ENCODE data around the gene FBXW9.
A peak's percentile ranks its signal among the peaks of the same experiment; 100 is the strongest.
"Not testable (repeated sequence)": the region's sequence is repeated elsewhere in the genome, so short reads cannot be mapped to it uniquely, and the experiment has no call there.

The FBXW9 gene

GRCh38 chr19:12696366-12697335 lies at the start of gene FBXW9:
Gene FBXW9, minus strand, starts transcription at chr19:12696631. Its CDS starts 50 bp downstream, at chr19:12696581.
- FAIRE-seq = no peak
- DNase-seq (ENCODE audit: low spot score) = peak; percentile 87

GRCh38 chr19:12745166-12745897 lies 48.9 kb upstream of the FBXW9 start:
- DNase-seq (ENCODE audit: low spot score) (no peak), FAIRE-seq (no peak)

DNA sequence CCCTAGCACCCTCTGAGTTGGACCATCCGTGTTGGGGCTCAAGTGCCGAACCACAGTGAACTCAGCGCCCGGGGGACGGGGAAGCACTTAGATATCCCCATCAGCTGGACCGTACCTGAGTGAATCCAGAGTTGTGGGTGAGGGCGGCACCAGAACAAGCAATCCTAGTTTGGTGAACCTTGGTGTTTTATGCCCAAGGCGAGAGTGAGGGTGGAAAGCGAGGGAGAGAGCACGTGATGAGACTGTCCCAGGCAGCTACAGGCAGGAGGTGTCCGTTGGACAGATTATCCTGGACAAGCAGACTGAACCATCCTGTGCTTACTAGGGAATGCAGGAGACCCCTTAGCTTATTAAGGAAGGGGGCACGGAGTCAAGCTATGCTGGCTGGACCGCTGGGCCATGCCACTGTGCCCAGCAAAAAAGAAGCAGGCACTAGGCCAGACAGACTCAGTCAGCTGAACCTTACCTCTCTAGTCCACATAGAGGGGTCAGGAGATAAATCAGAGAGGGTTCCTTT lies 41.5 kb upstream of the FBXW9 start:
- FAIRE-seq = no peak

DNA sequence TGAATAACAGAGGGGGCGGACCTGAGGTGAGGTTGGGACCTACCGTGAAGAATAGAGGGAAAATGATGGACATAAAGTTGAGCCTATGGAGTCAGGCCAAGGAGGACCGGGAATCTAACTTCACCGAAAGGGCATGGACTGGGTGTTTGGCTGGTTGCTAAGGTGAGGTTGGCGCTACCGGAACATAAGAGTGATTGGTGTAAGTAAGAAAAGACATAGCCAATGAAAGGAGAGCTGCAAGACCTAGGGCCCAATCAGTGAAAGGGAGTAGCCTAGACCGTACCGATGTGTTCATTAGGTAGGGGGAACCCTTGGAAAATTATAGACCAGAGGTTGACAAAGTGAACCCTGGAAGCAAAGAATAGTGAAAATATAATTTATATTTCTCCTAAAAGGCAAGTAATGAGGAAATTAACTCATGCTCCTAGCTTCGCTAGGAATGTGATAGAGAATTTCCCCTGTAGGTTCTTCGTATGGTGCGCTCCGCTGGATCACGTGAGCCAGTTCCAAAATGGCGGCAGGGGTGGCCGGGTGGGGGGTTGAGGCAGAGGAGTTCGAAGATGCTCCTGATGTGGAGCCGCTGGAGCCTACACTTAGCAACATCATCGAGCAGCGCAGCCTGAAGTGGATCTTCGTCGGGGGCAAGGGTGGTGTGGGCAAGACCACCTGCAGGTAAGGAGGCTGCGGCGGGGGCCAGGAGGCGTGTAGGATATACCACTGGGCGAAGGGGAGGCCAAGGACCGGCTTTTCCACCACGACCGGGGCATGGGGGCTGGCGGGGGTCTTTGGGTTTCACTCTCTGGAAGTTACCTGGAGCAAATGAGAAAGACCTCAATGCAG lies 40.8 kb upstream of the FBXW9 start, which contains the start of gene GET3:
GET3 (plus strand) TSS at position 503 of the 840 bp plus-strand sequence; CDS start at position 512, 9 bp downstream.
- FAIRE-seq (peak; percentile 42), DNase-seq (ENCODE audit: low spot score) (peak; percentile 90)

More for the DNA sequence above, 41.5 kb upstream of the FBXW9 start:
- DNase-seq (ENCODE audit: low spot score) = no peak

- DNase-seq (ENCODE audit: low spot score) = no peak
- FAIRE-seq = no peak
Observed at GRCh38 chr19:12733369-12734214, 37.2 kb upstream of the FBXW9 start.

DNA sequence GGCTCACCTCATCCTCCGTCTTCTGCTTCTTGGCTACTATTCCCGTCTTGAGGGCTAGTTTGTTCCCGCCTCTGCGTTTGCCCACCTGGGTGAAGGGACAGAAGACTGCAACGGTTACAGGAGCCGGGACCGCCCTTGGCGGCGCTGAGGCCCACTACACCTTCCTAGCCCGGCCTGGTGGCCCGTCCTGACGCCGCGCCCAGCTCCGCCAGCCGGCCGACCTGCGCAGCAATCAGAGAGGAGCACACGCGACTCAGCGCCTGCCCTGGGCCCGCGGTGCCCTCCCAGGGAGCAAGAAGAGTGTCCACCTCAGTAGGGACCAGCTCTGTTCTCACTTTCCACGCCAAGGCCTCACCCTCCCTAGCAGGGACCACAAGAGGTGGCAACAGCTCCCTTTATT lies 34.9 kb upstream of the FBXW9 start:
- DNase-seq (ENCODE audit: low spot score) = no peak
- FAIRE-seq = no peak

DNA sequence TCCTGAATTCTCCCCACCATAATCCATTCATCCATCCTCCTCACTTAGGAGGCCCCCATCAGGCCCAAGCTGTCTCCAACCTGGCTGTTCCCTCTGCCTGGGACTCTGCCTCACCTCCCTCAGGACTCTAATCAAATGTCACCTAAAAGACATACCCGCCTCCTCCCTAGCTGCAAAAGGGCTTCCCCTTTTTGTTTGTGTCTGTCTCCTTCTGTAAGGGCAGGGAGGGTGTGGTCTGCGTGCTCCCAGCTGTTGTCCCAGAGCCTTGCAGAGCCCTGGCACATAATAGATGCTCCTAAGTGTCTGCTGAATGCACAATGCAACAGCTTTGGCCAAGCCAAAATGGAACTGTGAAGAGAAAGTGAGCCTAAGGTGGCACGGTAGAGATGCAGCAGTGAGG lies 33.6 kb upstream of the FBXW9 start:
- FAIRE-seq = no peak
- no peak for DNase-seq (ENCODE audit: low spot score)

DNA sequence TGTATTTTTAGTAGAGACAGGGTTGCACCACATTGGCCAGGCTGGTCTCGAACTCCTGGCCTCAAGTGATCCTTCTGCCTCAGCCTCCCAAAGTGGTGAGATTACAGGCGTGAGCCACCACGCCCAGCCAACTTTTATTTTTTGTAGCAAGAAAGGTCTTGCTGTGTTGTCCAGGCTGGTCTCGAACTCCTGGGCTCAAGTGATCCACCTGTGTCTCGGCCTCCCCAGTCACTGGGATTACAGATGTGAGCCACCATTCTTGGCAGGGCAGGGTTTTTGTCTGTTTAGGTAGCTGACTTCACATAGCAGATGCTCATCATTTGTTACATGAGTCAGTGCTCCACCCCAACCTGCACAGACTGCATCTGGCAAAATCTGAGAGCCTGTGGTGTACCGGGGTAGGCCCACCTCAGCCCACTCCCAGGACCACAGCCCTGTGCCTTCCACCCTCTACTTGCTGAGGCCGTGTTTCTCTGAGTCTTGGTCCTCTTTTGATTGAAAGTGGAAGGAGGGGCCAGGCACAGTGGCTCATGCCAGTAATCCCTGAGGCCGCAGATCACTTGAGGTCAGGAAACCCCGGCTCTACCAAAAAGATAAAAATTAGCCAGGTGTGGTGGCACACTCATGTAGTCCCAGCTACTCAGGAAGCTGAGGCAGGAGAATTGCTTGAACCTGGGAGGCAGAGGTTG lies 31.5 kb upstream of the FBXW9 start:
- no peak for FAIRE-seq
- DNase-seq (ENCODE audit: low spot score) = no peak

- no peak for FAIRE-seq
- DNase-seq (ENCODE audit: low spot score) = no peak
Observed at GRCh38 chr19:12726988-12727316, 30.5 kb upstream of the FBXW9 start.

DNA sequence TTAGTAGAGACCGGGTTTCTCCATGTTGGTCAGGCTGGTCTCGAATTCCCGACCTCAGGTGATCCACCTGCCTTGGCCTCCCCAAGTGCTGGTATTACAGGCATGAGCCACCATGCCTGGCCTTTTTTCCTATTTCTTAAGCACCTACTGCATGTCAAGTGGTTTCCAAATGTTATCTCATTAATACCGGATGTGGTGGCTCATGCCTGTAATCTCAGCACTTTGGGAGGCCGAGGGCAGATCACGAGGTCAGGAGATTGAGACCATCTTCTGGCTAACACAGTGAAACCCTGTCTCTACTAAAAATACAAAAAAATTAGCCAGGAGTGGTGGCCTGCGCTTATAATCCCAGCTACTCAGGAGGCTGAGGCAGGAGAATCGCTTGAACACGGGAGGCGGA lies 29.2 kb upstream of the FBXW9 start:
- DNase-seq (ENCODE audit: low spot score); FAIRE-seq: not testable (repeated sequence)

DNA sequence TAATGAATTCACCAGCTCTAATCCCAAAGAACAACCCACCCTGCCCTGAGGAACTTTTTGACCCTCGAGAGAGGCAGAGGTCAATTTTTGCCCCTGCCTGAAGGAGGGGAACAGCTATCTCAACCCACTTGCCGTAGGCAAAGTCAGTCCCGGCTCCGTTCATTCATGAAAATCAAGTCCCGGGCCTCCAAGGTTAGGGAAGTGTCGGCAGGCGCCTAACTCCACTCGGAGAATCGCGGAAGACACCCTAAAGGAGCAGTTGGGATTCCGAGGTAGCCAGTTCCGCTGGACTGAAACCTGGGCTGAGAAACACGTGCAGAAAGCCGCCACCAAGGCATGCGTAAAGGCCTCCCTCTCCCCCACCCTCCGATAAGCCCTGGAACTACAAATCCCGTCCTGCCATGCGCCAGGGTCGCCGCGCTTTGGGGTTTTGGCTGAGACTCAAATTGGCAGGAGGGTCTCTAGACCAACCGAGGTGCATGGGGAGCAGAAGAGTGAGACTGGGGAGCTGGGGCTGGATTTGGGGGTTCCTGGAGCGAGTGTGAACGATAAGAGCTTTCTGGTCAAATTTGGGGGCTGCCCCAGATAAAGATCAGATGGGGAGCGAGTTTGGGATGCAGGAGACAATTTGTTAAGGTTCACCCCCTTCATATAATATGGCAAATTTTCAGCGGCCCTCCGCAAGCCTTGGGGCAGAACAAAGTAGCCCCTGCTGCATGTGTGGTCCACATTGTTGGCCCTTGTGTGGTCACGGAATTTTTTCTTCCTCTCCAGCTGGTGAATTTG lies 27.4 kb upstream of the FBXW9 start, which contains the start of gene TNPO2:
TNPO2 (minus strand) TSS at position 292 of the 786 bp plus-strand sequence. CDS start 2,955 bp downstream, outside the sequence.
- DNase-seq (ENCODE audit: low spot score) (peak; percentile 59), FAIRE-seq (no peak)

GRCh38 chr19:12723381-12723640 lies 26.9 kb upstream of the FBXW9 start:
- FAIRE-seq = no peak
- DNase-seq (ENCODE audit: low spot score) = no peak

DNA sequence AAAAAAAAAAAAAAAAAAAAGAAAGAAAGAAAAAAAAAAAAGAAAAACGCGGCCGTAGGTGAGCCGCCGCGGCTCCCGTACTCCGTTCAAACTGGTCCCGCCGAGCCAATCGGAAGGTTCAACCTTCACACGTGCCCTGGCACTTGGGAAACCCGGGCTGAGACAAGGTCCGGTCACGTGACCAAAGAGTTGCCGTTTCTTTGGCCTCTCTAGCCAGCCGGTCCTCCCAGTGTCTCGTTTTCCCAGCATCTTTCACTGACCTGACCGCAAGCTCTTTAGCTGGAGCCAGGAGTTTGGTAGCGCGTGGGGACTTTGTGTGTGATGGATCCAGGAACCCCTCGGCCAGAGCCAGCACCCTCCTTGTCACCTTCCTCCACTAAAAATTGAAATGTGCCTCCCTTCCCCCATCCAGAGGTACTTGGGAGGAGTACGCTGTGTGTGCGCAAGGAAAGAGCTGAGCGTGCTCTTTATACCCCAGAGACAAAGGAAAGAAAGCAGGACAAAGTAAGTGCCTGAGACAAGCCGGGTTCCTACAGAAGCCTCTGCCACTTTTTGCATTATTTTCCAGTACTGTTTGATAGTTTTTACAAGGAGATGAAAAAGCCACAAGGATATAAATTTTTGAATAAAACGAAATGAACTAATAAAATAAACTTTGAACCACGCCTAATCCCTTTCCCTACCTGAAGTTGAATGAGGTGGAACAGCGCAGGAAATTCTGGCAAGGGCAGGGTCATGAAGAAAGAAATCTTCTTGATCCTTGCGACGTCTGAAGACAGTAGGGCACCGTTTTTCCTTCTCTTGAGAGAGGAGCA lies 26.3 kb upstream of the FBXW9 start:
- FAIRE-seq = no peak

DNA sequence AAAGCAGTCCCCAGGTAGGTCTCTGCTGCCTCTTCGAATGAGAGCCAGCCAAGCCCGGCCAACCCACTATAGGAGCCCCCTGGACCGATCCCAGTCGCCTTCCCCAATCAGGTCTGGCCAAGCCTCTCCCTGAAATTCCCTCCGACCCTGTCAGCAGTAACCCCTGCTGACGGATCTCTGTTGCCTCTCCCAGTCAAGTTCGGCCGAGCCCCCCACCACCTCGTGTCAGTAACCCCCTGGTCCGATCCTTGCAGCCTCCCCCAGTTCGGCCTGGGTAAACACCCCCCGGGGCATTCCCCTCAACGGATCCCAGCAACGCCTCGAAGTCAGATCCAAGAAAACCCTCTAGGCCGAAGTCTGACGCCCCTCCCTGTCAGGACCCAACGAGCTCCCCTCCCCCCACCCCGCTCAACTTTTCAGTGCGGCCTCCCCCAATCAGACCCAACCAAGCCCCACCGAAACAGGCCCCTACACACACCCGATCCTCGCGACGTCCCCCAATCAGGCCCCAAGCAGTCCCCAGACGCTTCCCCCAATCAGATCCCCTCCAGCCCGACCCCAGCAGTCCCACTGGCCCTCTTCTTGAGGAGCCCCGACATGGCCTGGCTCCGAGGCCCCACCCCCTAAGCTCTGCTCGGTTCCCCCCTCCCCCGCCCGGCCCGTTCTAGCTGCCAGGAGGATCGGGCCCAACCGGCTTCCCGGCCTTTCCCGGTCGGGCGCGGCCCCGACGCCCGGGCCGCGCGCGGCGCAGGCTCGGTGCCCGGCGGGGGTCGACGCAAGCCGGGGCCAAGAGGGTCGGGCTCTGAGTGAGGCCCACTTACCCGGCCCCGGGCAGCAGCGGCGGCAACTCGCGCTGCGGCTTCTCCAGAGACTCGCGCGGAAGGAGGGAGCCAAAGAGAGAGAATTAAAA lies 25.5 kb upstream of the FBXW9 start:
- DNase-seq (ENCODE audit: low spot score) (peak; percentile 38), FAIRE-seq (no peak)

More for the DNA sequence above, 26.3 kb upstream of the FBXW9 start:
- DNase-seq (ENCODE audit: low spot score) = peak; percentile 92

- no peak for FAIRE-seq
- no peak for DNase-seq (ENCODE audit: low spot score)
Observed at GRCh38 chr19:12720851-12721655, 24.6 kb upstream of the FBXW9 start.

DNA sequence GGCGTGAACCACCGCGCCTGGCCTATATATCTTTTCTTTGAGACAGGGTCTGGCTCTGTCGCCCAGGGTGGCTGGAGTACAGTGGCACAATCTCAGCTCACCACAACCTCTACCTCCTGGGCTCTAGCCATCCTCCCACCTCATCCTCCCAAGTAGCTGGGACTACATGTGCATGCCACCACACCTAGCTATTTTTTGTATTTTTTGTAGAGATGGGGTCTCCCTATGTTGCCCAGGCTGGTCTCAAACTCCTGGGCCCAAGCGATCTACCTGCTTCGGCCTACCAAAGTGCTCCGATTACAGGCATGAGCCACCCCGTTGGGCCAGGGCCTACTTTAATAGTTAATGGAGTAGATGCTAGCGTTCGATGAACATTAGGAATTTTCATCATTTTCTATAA lies 23.9 kb upstream of the FBXW9 start:
- no peak for DNase-seq (ENCODE audit: low spot score)
- no peak for FAIRE-seq
